ENCODE measurements around the gene CNGB1.

DNA sequence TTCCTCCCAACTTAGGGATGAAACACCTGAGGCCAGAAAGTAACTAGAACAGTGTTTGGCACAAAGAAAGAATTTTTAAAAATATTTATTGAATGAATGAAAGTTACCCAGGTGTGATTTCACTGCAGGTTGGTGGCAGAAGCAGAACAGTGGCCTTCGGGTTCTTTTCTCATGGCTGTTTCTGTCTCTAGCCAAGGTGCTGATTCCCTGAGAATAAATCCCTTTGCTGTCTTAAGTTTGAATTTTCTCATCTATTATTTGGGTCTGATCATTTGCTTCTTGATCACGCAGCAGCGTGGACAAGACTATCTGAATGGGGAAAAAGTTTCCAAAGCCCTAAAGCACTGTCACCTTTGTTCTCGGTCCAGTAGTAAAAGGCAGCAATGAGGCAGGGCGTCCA lies 95.6 kb downstream of the CNGB1 start:
- TF ChIP-seq CTCF (IDR thresholded peaks at IDR 0.05) (no peak), POLR2A (IDR thresholded peaks at IDR 0.05) (no peak)
